Mucosa of rectum (tissue), 2 donors: ENCODE results near the gene NXPE3.

Experiments
- H3K27ac ChIP-seq, 2 donors: one replicate each; pipeline ENCODE4 v1.7.0; 2013; ENCODE audit warnings: inconsistent platforms in 2 of 2, low read depth in 2 of 2, low read length in 2 of 2
- H3K27me3 ChIP-seq, 2 donors: one replicate each; pipeline ENCODE4 v1.7.0; 2013; ENCODE audit warnings: low read length in 2 of 2; ENCODE audit not compliant: control insufficient read depth in 2 of 2, insufficient read depth in 2 of 2
- H3K36me3 ChIP-seq, 2 donors: one replicate each; pipeline ENCODE4 v1.7.0; 2013; ENCODE audit warnings: low read length in 2 of 2; ENCODE audit not compliant: control insufficient read depth in 2 of 2, insufficient read depth in 2 of 2
- H3K4me1 ChIP-seq, 2 donors: one replicate each; pipeline ENCODE4 v1.7.0; 2013; ENCODE audit warnings: low read length in 2 of 2, mild to moderate bottlenecking in 1 of 2; ENCODE audit not compliant: control insufficient read depth in 2 of 2, insufficient read depth in 2 of 2
- H3K4me3 ChIP-seq, 2 donors: one replicate each; pipeline ENCODE4 v1.7.0; 2013; ENCODE audit warnings: low read length in 2 of 2
- H3K9ac ChIP-seq, 2 donors: one replicate each; pipeline ENCODE4 v1.7.0; 2013; ENCODE audit warnings: low read length in 2 of 2, low read depth in 1 of 2, mild to moderate bottlenecking in 1 of 2
- H3K9me3 ChIP-seq, 2 donors: one replicate each; pipeline ENCODE4 v1.7.0; 2013; ENCODE audit warnings: low read length in 2 of 2; ENCODE audit not compliant: control insufficient read depth in 2 of 2
- donor health status: healthy.
- donor health status: Normal muscosa, but diverticular disease.

Gene NXPE3

GRCh38 chr3:101868534-101869464, 89.8 kb downstream of the NXPE3 start:
- Histone ChIP-seq H3K27ac (peak overlapping the region; percentile 70 to 72), H3K4me1 (peaks cover 4 to 19% of the 10 kb centered on the region in 2 donors), H3K4me3 (peak overlapping the region in 1 of 2 donors; percentile 37), H3K9me3 (no peaks in the 10 kb centered on the region), H3K36me3 (no peaks in the 10 kb centered on the region), H3K27me3 (no peaks in the 10 kb centered on the region), H3K9ac (no peak overlapping the region)

- Histone ChIP-seq H3K4me3 (no peak overlapping the region), H3K4me1 (peaks cover 4 to 19% of the 10 kb centered on the region in 2 donors), H3K9ac (no peak overlapping the region), H3K9me3 (no peaks in the 10 kb centered on the region), H3K36me3 (no peaks in the 10 kb centered on the region), H3K27me3 (no peaks in the 10 kb centered on the region), H3K27ac (no peak overlapping the region)
Observed at GRCh38 chr3:101870138-101870537, 91.1 kb downstream of the NXPE3 start.

- no peaks in the 10 kb centered on the region for H3K9me3 ChIP-seq
- H3K36me3 ChIP-seq = no peaks in the 10 kb centered on the region
- no peaks in the 10 kb centered on the region for H3K27me3 ChIP-seq
- peaks cover 2 to 15% of the 10 kb centered on the region in 2 donors for H3K4me1 ChIP-seq
- H3K9ac ChIP-seq = no peak overlapping the region
- H3K27ac ChIP-seq = no peak overlapping the region
- H3K4me3 ChIP-seq = no peak overlapping the region
Observed at GRCh38 chr3:101873619-101874018, 94.6 kb downstream of the NXPE3 start.

- no peak overlapping the region for H3K27ac ChIP-seq
- no peaks in the 10 kb centered on the region for H3K27me3 ChIP-seq
- peaks cover 0 to 9% of the 10 kb centered on the region in 2 donors for H3K4me1 ChIP-seq
- no peak overlapping the region for H3K4me3 ChIP-seq
- no peaks in the 10 kb centered on the region for H3K36me3 ChIP-seq
- H3K9me3 ChIP-seq = no peaks in the 10 kb centered on the region
- no peak overlapping the region for H3K9ac ChIP-seq
Observed at GRCh38 chr3:101876142-101876541, 97.1 kb downstream of the NXPE3 start.
